Superior temporal gyrus (tissue), 1 donor: ENCODE results near the gene DOCK10.

ENCODE experiments used
- DNase-seq: peaks from one replicate; pipeline ENCODE4 v3.0.0-alpha.2; 2016; ENCODE audit errors: extremely low spot score

The DOCK10 gene

GRCh38 chr2:225011585-225011984, 30.7 kb downstream of the DOCK10 start:
- DNase-seq, result no peak

- no peak for DNase-seq
These were observed 31.5 kb downstream of the DOCK10 start for GRCh38 chr2:225010804-225011203.

- DNase-seq, result no peak
These were observed 32.5 kb downstream of the DOCK10 start for GRCh38 chr2:225009768-225010167.

GRCh38 chr2:225008935-225009334, 33.3 kb downstream of the DOCK10 start:
- DNase-seq, result no peak

- DNase-seq, result no peak
These were observed 34.0 kb downstream of the DOCK10 start for GRCh38 chr2:225008179-225008856.

- DNase-seq, result no peak
These were observed 35.5 kb downstream of the DOCK10 start for GRCh38 chr2:225006730-225007129.

GRCh38 chr2:225004597-225004996, 37.7 kb downstream of the DOCK10 start:
- no peak for DNase-seq

- no peak for DNase-seq
These were observed 39.6 kb downstream of the DOCK10 start for GRCh38 chr2:225002656-225003045.

- peak; percentile 88 for DNase-seq
These were observed 40.1 kb downstream of the DOCK10 start for GRCh38 chr2:225002039-225002655.

- DNase-seq, result no peak
These were observed 42.5 kb downstream of the DOCK10 start for GRCh38 chr2:224999754-225000153.

GRCh38 chr2:224999321-224999720, 42.9 kb downstream of the DOCK10 start:
- DNase-seq, result no peak

- DNase-seq, result no peak
These were observed 44.5 kb downstream of the DOCK10 start for GRCh38 chr2:224997802-224998201.

- no peak for DNase-seq
These were observed 46.8 kb downstream of the DOCK10 start for GRCh38 chr2:224995419-224995818.

GRCh38 chr2:224994242-224994823, 47.9 kb downstream of the DOCK10 start:
- no peak for DNase-seq

GRCh38 chr2:224990710-224991109, 51.6 kb downstream of the DOCK10 start:
- no peak for DNase-seq

GRCh38 chr2:224987733-224988132, 54.5 kb downstream of the DOCK10 start:
- no peak for DNase-seq

GRCh38 chr2:224986477-224986876, 55.8 kb downstream of the DOCK10 start:
- DNase-seq, result no peak

- DNase-seq, result no peak
These were observed 57.6 kb downstream of the DOCK10 start for GRCh38 chr2:224984637-224985036.

GRCh38 chr2:224983712-224984554, 58.3 kb downstream of the DOCK10 start:
- DNase-seq, result peak; percentile 43

GRCh38 chr2:224982910-224983711, 59.2 kb downstream of the DOCK10 start:
- peak; percentile 72 for DNase-seq

- peak; percentile 92 for DNase-seq
These were observed 60.0 kb downstream of the DOCK10 start for GRCh38 chr2:224982226-224982625.
